ENCODE data around the gene POLD2.

POLD2 gene

DNA sequence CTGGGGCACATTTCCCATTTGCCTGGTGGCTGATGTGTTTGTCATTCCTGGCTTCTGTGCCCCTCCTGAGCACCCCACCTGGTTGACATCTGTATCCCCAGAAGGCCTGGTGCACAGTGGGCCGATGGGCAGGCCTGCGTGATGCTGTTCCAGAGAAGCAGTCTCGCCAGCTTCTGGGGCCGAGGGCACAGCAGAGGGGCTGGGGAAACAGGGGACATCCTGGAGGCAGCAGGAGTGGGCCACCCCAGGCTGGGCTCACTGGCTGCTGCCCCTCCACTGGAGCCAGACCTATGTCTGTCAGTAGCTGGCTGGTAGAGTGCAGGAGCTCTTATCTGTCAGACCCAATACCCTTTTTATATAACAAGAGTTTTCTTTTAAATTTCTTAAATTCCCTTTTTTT lies 18.7 kb upstream of the POLD2 start:
- H3K4me1 ChIP-seq (ENCODE audit: control insufficient read depth, insufficient read depth, low read length), result peaks cover 4% of the 10 kb centered on the region

GRCh38 chr7:44141221-44141850 lies 18.0 kb upstream of the POLD2 start, which contains the start of gene MYL7:
Gene MYL7, minus strand, starts transcription at chr7:44141332. Its CDS starts 27 bp downstream, at chr7:44141305.
- Histone ChIP-seq H3K27me3 (ENCODE audit: control insufficient read depth, insufficient read depth, low read length) (peaks cover 25% of the 10 kb centered on the region), H3K4me3 (ENCODE audit: low read depth, low read length) (no peak within 1 kb of the TSS), H3K9ac (ENCODE audit: low read depth, low read length) (no peak within 1 kb of the TSS), H3K36me3 (ENCODE audit: control insufficient read depth, insufficient read depth, low read length) (no peaks in the 10 kb centered on the region), H3K9me3 (ENCODE audit: control insufficient read depth, insufficient read depth, low read length) (no peaks in the 10 kb centered on the region), H3K4me1 (ENCODE audit: control insufficient read depth, insufficient read depth, low read length) (no peaks in the 10 kb centered on the region)

More for the DNA sequence above, 18.7 kb upstream of the POLD2 start:
- Histone ChIP-seq H3K4me3 (ENCODE audit: low read depth, low read length) (no peak overlapping the region), H3K9me3 (ENCODE audit: control insufficient read depth, insufficient read depth, low read length) (no peaks in the 10 kb centered on the region), H3K9ac (ENCODE audit: low read depth, low read length) (no peak overlapping the region), H3K27me3 (ENCODE audit: control insufficient read depth, insufficient read depth, low read length) (peaks cover 32% of the 10 kb centered on the region), H3K36me3 (ENCODE audit: control insufficient read depth, insufficient read depth, low read length) (no peaks in the 10 kb centered on the region)

DNA sequence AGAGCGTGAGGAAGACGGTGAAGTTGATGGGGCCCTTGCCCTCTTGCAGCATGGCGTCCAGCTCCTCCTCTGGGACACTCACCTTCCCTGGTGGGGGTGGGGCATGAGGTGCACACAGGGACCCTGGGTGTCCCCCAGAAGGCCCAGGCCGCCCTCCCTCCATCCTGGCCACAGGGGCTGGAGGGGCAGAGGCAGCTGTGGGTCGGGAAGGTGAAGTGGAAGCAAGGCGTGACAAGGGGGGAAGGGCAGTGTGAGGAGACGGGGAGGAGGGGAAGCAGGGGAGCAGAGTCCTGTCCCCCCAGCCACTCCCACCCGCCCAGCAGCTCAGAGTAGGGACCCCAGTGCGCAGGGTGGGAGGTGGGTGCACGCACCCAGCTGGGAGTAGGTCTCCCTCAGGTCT lies 17.0 kb upstream of the POLD2 start:
- Histone ChIP-seq H3K4me1 (ENCODE audit: control insufficient read depth, insufficient read depth, low read length) (no peaks in the 10 kb centered on the region), H3K36me3 (ENCODE audit: control insufficient read depth, insufficient read depth, low read length) (no peaks in the 10 kb centered on the region), H3K9me3 (ENCODE audit: control insufficient read depth, insufficient read depth, low read length) (no peaks in the 10 kb centered on the region), H3K4me3 (ENCODE audit: low read depth, low read length) (no peak overlapping the region), H3K9ac (ENCODE audit: low read depth, low read length) (no peak overlapping the region), H3K27me3 (ENCODE audit: control insufficient read depth, insufficient read depth, low read length) (peaks cover 20% of the 10 kb centered on the region)

DNA sequence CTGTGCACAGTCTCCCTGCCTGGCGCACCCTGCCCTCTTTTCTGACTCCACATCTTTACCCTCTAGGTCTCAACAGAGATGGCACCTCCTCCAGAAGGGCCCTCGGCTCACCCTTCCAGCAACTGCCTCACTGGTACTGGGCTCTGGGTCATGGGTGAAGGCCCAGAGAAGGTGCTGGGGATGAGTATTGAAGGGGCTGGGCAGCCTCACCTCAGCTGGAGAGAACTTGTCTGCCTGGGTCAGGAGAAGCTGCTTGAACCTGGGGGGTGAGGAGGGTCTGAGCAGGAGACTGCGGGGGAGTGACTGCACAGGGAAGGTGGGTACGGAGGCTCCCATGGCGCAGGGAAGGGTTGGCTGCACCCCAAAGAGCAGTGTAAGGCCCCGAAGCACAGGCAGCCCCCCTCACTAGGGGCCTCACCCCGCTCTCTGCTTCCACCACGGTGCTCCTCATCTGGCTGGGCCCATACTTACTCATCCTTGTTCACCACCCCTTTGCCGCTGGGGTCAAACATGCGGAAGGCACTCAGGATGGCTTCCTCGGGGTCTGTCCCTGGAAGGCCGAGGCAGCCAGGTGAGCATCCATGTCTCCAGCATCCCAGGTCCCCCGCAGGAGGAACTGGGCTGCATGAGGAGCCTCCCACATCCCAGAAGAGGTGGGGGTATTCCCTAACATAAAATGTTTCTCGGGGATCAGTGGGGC lies 16.1 kb upstream of the POLD2 start:
- Histone ChIP-seq H3K36me3 (ENCODE audit: control insufficient read depth, insufficient read depth, low read length) (no peaks in the 10 kb centered on the region), H3K9ac (ENCODE audit: low read depth, low read length) (no peak overlapping the region), H3K4me3 (ENCODE audit: low read depth, low read length) (no peak overlapping the region), H3K27me3 (ENCODE audit: control insufficient read depth, insufficient read depth, low read length) (peaks cover 12% of the 10 kb centered on the region), H3K9me3 (ENCODE audit: control insufficient read depth, insufficient read depth, low read length) (no peaks in the 10 kb centered on the region), H3K4me1 (ENCODE audit: control insufficient read depth, insufficient read depth, low read length) (no peaks in the 10 kb centered on the region)

- Histone ChIP-seq H3K36me3 (ENCODE audit: control insufficient read depth, insufficient read depth, low read length) (no peaks in the 10 kb centered on the region), H3K9me3 (ENCODE audit: control insufficient read depth, insufficient read depth, low read length) (no peaks in the 10 kb centered on the region), H3K27me3 (ENCODE audit: control insufficient read depth, insufficient read depth, low read length) (peaks cover 9% of the 10 kb centered on the region), H3K4me3 (ENCODE audit: low read depth, low read length) (no peak overlapping the region), H3K9ac (ENCODE audit: low read depth, low read length) (no peak overlapping the region), H3K4me1 (ENCODE audit: control insufficient read depth, insufficient read depth, low read length) (no peaks in the 10 kb centered on the region)
Observed at GRCh38 chr7:44138698-44139097, 15.3 kb upstream of the POLD2 start.

GRCh38 chr7:44136731-44137130 lies 13.4 kb upstream of the POLD2 start:
- Histone ChIP-seq H3K4me3 (ENCODE audit: low read depth, low read length) (no peak overlapping the region), H3K27me3 (ENCODE audit: control insufficient read depth, insufficient read depth, low read length) (peaks cover 8% of the 10 kb centered on the region), H3K36me3 (ENCODE audit: control insufficient read depth, insufficient read depth, low read length) (no peaks in the 10 kb centered on the region)

GRCh38 chr7:44134943-44135628 lies 11.7 kb upstream of the POLD2 start:
- H3K36me3 ChIP-seq (ENCODE audit: control insufficient read depth, insufficient read depth, low read length), result no peaks in the 10 kb centered on the region
- H3K9ac ChIP-seq (ENCODE audit: low read depth, low read length), result no peak overlapping the region
- H3K4me3 ChIP-seq (ENCODE audit: low read depth, low read length), result no peak overlapping the region
- peaks cover 8% of the 10 kb centered on the region for H3K27me3 ChIP-seq (ENCODE audit: control insufficient read depth, insufficient read depth, low read length)
- no peaks in the 10 kb centered on the region for H3K4me1 ChIP-seq (ENCODE audit: control insufficient read depth, insufficient read depth, low read length)
- no peaks in the 10 kb centered on the region for H3K9me3 ChIP-seq (ENCODE audit: control insufficient read depth, insufficient read depth, low read length)

More at GRCh38 chr7:44136731-44137130, 13.4 kb upstream of the POLD2 start:
- H3K9me3 ChIP-seq (ENCODE audit: control insufficient read depth, insufficient read depth, low read length), result no peaks in the 10 kb centered on the region
- no peaks in the 10 kb centered on the region for H3K4me1 ChIP-seq (ENCODE audit: control insufficient read depth, insufficient read depth, low read length)
- H3K9ac ChIP-seq (ENCODE audit: low read depth, low read length), result no peak overlapping the region

- no peak overlapping the region for H3K9ac ChIP-seq (ENCODE audit: low read depth, low read length)
- H3K4me3 ChIP-seq (ENCODE audit: low read depth, low read length), result no peak overlapping the region
Observed at GRCh38 chr7:44133295-44133694, 9.9 kb upstream of the POLD2 start.

DNA sequence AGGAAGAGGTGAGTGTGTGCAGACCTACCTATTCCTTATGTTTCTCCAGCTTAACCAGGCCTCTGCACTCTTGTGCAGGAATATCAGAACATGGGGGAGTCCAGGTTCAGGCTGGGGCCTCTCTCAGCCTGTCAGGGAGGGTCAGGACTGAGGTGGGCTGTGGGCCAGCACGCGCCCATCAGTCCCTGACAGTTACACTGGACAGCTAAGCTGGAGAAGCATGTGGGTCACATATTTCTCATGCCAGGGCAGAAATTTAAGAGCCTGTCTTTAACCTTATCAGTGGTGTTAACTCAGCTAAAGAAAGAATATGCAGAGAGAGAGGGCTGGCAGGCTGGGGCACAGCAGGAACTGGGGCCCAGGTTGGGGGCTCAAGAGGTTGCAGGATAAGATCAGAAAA lies 8.7 kb upstream of the POLD2 start:
- Histone ChIP-seq H3K27me3 (ENCODE audit: control insufficient read depth, insufficient read depth, low read length) (peaks cover 6% of the 10 kb centered on the region), H3K36me3 (ENCODE audit: control insufficient read depth, insufficient read depth, low read length) (no peaks in the 10 kb centered on the region), H3K9ac (ENCODE audit: low read depth, low read length) (no peak overlapping the region), H3K4me3 (ENCODE audit: low read depth, low read length) (no peak overlapping the region), H3K9me3 (ENCODE audit: control insufficient read depth, insufficient read depth, low read length) (no peaks in the 10 kb centered on the region), H3K4me1 (ENCODE audit: control insufficient read depth, insufficient read depth, low read length) (no peaks in the 10 kb centered on the region)

More at GRCh38 chr7:44133295-44133694, 9.9 kb upstream of the POLD2 start:
- Histone ChIP-seq H3K27me3 (ENCODE audit: control insufficient read depth, insufficient read depth, low read length) (peaks cover 6% of the 10 kb centered on the region), H3K4me1 (ENCODE audit: control insufficient read depth, insufficient read depth, low read length) (no peaks in the 10 kb centered on the region), H3K9me3 (ENCODE audit: control insufficient read depth, insufficient read depth, low read length) (no peaks in the 10 kb centered on the region), H3K36me3 (ENCODE audit: control insufficient read depth, insufficient read depth, low read length) (no peaks in the 10 kb centered on the region)

- H3K4me3 ChIP-seq (ENCODE audit: low read depth, low read length), result no peak overlapping the region
- no peak overlapping the region for H3K9ac ChIP-seq (ENCODE audit: low read depth, low read length)
- peaks cover 6% of the 10 kb centered on the region for H3K27me3 ChIP-seq (ENCODE audit: control insufficient read depth, insufficient read depth, low read length)
- H3K9me3 ChIP-seq (ENCODE audit: control insufficient read depth, insufficient read depth, low read length), result no peaks in the 10 kb centered on the region
- H3K36me3 ChIP-seq (ENCODE audit: control insufficient read depth, insufficient read depth, low read length), result no peaks in the 10 kb centered on the region
- no peaks in the 10 kb centered on the region for H3K4me1 ChIP-seq (ENCODE audit: control insufficient read depth, insufficient read depth, low read length)
Observed at GRCh38 chr7:44131173-44132029, 8.1 kb upstream of the POLD2 start.

Measured in iPS-15b (cell line).